Measurements from ENCODE around the gene TULP3.

The TULP3 gene, protein sequence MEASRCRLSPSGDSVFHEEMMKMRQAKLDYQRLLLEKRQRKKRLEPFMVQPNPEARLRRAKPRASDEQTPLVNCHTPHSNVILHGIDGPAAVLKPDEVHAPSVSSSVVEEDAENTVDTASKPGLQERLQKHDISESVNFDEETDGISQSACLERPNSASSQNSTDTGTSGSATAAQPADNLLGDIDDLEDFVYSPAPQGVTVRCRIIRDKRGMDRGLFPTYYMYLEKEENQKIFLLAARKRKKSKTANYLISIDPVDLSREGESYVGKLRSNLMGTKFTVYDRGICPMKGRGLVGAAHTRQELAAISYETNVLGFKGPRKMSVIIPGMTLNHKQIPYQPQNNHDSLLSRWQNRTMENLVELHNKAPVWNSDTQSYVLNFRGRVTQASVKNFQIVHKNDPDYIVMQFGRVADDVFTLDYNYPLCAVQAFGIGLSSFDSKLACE

GRCh38 chr12:2890388-2891239 lies at the start of gene TULP3:
Gene TULP3, plus strand, starts transcription at chr12:2890891. Its CDS starts 57 bp downstream, at chr12:2890948.
- Histone ChIP-seq H3K36me3 (ENCODE audit: control insufficient read depth in 2 of 2, insufficient read depth in 1 of 2, low read length in 2 of 2) (peaks cover 12 to 36% of the 10 kb centered on the region in 2 experiments), H3K4me3 (ENCODE audit: low read depth, low read length) (peak within 1 kb of the TSS; percentile 93), H3K9me3 (ENCODE audit: control insufficient read depth, insufficient read depth, low read depth, low read length) (no peaks in the 10 kb centered on the region), H3K27ac (ENCODE audit: extremely low read depth, low read depth, low read length) (peak within 1 kb of the TSS; percentile 75), H3K4me1 (ENCODE audit: control insufficient read depth, insufficient read depth, low read length) (peaks cover 5% of the 10 kb centered on the region)
- ChIA-PET POLR2A (interaction anchor here (0.6 to 1.8 kb wide), 15 partner anchors 10 to 1383 kb away, joined by 3 to 27 read pairs (median 4); partner anchors contain the start of genes CCND2, FOXM1 and RHNO1), CTCF (interaction anchor here (0.5 to 1.6 kb wide), 5 partner anchors 11 to 312 kb away, joined by 3 to 5 read pairs (median 4); no protein-coding TSS in a partner anchor)
- TF ChIP-seq PRDM6 (tag by site-specific recombination; IDR thresholded peaks at IDR 0.05) (no peak), ZNF26 (tag by site-specific recombination; IDR thresholded peaks at IDR 0.05) (no peak), PRDM10 (tag by site-specific recombination; IDR thresholded peaks at IDR 0.05) (peak; percentile 66), ZNF510 (tag by site-specific recombination; IDR thresholded peaks at IDR 0.05; ENCODE audit: insufficient replicate concordance) (no peak), ZNF560 (tag by site-specific recombination; IDR thresholded peaks at IDR 0.05; ENCODE audit: borderline replicate concordance) (no peak), ZNF792 (tag by site-specific recombination; IDR thresholded peaks at IDR 0.05) (peak; percentile 19; the same call in 1 of the 2 replicates), ZNF704 (tag by site-specific recombination; IDR thresholded peaks at IDR 0.05) (no peak), ZNF692 (tag by site-specific recombination; IDR thresholded peaks at IDR 0.05) (peak; percentile 77), ZBTB10 (tag by site-specific recombination; IDR thresholded peaks at IDR 0.05) (peak; percentile 75), ZNF266 (tag by site-specific recombination; IDR thresholded peaks at IDR 0.05; ENCODE audit: low read depth) (no peak), BCL11B (tag by site-specific recombination; IDR thresholded peaks at IDR 0.05; ENCODE audit: low read depth) (no peak), ZNF302 (tag by site-specific recombination; IDR thresholded peaks at IDR 0.05; ENCODE audit: low read depth) (no peak), ZBTB8A (tag by site-specific recombination; IDR thresholded peaks at IDR 0.05) (0 out of 2 replicates have a peak, but pooled peaks have one; percentile 11), SP3 (tag by site-specific recombination; IDR thresholded peaks at IDR 0.05) (peak; percentile 82), ZNF239 (tag by site-specific recombination; IDR thresholded peaks at IDR 0.05) (peak; percentile 50; the same call in 1 of the 2 replicates)
- TF ChIP-seq, protein P1, sequence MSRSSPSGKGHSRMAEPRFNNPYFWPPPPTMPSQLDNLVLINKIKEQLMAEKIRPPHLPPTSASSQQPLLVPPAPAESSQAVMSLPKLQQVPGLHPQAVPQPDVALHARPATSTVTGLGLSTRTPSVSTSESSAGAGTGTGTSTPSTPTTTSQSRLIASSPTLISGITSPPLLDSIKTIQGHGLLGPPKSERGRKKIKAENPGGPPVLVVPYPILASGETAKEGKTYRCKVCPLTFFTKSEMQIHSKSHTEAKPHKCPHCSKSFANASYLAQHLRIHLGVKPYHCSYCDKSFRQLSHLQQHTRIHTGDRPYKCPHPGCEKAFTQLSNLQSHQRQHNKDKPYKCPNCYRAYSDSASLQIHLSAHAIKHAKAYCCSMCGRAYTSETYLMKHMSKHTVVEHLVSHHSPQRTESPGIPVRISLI (tag by site-specific recombination; IDR thresholded peaks at IDR 0.05): no peak
- TF ChIP-seq, protein P2, sequence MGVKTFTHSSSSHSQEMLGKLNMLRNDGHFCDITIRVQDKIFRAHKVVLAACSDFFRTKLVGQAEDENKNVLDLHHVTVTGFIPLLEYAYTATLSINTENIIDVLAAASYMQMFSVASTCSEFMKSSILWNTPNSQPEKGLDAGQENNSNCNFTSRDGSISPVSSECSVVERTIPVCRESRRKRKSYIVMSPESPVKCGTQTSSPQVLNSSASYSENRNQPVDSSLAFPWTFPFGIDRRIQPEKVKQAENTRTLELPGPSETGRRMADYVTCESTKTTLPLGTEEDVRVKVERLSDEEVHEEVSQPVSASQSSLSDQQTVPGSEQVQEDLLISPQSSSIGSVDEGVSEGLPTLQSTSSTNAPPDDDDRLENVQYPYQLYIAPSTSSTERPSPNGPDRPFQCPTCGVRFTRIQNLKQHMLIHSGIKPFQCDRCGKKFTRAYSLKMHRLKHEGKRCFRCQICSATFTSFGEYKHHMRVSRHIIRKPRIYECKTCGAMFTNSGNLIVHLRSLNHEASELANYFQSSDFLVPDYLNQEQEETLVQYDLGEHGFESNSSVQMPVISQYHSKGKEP (tag by site-specific recombination; IDR thresholded peaks at IDR 0.05): no peak
